Epidermal melanocyte (primary cell): ENCODE results near the gene PDE4D.
"Not testable (repeated sequence)": the region's sequence is repeated elsewhere in the genome, so short reads cannot be mapped to it uniquely, and the experiment has no call there.

Source experiments
- DNase-seq: peaks from one replicate; pipeline ENCODE4 v3.0.0; 2011; ENCODE audit warnings: low spot score; ENCODE audit not compliant: insufficient read length

PDE4D gene

DNA sequence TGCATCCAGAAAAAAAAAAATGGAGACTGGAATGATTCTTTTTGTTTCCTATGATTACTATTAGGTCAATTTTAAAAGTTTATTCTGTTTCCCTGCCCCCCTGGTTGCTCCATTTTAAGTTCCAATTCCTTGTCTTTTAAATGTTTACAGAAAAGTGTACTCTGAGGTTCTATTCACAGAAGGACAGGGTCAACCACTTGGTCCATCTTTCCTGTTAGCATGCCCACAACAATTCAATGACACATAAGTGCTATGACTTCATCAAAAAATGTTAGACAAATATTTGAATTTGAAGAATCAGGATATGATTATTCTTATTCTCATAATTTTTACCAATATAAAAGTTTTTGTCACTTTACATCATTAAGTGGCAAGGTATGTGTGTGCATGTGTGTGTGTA lies 123.7 kb downstream of the PDE4D start:
- no peak for DNase-seq

DNA sequence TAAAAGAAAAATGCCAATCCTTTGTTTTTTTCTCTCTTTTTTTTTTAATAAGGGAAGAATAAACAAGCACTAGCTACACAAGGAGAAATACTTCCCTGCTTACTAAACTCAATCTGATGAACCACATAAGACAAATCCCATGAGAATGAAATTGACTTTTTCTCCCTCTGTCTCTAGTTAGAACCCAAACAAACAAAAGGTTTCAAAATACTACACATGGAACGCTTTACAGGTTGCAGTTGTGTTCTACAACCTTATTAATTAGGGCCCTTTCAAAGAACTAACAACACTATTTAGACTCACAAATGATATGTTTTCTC lies 124.5 kb downstream of the PDE4D start:
- DNase-seq: no peak

DNA sequence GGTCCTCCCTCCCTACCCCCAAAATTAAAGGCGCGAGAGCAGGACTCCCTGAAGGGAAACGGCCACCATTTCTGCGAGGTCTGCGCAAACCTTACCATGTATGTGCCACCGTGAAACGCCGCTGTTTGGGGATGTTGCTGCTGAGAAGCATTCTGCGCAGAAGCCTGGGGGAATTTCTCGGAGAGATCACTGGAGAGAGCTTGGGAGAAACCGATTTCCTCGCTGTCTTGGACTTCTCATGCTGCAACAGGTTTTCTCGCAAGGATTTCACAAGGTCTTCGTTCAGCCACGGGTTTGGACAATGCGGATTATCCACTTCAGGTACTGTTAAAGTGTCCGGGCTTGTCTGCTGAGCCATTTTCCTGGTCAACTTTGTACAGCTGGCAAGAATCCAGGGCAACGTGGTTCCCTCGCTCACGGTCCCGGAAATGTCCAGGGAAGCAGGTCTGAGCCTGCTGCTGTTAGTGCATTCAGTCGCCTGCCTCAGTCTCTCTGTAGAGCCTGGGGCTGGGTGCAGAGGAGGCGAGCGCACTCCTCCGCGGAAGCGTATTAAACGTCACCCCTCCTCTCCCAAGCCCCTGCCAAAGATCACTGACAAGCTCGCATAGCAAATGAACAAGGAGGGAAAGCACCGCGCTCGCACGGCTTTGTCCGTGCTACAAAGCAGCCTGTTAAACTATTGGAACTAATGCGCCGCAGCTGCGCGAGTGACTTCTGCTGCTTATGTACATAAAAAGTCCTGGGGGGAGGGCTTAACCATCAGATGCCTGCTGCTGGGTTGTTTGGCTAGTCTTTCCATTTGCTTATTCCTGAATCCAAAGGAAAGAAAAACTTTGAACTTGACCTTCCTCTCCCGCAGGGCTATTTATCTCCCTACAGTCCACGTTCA lies 125.1 kb downstream of the PDE4D start:
- DNase-seq: no peak

DNA sequence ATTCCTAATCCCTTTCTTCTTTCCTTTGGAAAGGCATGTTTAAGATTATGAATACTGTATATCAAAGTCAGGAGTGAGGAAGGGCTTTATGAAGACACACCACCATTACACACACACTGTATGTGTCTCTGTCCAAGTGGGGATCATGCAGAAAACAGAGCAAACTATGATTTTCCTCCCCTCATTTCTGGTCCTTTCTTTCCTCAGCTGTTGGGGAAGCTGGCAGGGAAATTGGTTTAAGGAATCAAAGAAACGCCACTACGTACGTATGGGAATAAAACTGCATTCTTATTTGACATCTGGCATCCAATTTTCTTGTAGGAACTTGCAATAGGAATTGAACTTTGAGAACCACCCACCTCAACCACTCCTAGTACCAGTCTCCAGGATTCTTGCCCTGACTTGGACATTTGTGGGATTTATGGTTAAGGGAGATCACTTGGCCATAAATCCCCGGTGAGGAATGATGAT lies 125.8 kb downstream of the PDE4D start:
- DNase-seq: no peak

DNA sequence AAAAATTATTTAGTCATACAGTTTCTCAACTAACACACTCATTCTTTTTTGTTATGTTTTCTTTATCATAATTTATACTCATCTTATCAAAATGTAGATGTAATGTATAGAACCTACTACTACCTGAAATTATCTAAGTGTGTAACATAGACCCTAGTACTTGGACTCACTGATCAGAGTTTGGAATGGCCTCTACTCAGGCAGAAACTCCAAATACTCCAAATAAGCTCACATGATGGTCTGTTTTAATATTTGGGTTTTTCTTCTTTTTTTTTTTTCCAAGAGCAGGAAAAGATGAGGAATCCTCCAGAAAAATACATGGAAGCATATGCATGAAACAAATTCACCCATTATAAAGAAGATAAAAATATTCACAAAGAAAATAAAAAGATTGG lies 126.3 kb downstream of the PDE4D start:
- DNase-seq: no peak

DNA sequence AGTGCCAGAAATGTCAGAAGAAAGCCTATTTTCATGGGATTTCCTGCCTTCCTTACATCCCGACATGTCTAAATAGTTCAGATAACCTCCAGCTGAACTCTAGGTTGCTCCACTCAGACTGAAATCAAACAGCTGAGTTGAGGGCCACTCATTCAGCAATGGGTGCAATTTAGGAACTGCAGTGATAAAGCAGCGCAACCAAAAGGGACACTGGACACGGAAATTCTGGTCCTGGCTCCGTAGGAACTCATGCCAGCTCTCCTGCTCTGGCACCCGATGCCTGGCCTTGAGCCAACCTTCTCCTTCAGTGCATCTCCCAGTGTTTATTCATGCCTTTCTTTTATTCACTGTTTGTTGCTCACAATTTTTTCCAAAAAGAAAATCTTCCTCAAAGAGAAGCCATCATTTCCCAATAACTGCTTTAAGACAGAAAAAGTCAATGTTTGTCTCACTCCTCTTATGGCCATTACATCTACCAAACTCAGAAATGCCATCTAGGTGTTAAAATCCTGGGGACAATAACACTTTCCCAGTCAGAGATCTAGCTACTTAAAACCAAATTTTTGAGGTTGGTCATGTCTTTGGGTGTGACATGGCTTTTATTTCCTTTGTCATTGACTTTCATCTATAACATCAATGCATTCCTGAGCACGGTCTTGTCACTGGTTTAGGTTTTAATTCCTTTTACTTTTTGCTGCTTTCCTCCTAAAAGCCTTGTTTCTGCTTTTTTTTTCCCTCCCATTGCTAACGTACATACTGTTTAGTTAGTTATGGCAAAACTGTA lies 126.9 kb downstream of the PDE4D start:
- DNase-seq: no peak

DNA sequence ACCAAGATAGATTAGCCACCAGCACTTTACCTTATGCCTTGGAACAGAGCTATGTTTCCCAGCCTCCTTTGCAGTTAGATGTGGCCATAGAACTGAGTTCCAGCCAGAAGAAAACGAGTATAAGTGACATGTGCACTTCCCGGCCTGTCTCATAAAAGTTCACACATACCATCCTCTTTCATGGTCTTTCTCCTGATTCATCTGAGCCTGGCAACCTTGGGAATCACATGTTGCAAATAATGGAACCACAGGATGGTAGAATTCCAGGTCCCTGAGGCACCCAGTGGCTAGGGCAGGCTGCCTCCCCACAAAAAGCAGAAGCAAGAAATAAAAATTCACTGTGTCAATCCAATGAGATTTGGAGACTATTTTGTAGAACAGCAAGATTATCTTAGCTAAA lies 128.1 kb downstream of the PDE4D start:
- DNase-seq: no peak

DNA sequence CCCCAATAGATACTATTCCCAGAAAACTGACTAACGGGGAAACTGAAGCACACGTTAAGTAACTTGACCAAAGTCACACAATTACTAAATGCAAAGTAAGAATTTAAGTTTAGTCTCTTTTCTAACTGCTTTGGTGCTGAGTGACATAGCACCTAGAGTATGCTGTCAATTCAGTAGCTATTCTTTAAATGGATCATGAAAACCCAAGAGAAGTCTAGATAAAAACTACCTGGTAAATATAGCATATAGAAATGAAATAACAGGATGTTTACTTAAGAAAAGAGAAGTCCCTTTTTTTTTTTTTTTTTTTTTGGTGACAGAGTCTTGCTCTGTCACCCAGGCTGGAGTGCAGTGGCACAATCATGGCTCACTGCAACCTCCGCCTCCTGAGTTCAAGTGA lies 129.2 kb downstream of the PDE4D start:
- no peak for DNase-seq

DNA sequence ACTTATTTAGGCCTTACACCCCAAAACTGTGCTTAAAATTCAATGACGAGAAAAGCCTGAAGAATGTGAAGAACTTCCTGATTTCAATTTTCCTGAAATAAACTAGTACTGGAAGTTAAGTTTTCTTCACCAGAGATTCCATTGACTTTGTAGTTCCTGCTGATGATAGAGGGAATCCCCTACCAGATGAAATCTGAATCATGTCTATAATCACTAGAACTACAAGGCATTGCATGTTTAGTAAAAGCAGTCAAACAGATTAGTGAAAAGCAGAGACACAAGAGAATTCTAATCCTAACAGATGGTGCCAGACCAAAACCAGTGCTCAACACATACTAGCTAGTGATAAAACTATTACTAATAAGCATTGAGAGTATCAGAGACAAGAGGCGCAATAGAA lies 130.0 kb downstream of the PDE4D start:
- DNase-seq: no peak

DNA sequence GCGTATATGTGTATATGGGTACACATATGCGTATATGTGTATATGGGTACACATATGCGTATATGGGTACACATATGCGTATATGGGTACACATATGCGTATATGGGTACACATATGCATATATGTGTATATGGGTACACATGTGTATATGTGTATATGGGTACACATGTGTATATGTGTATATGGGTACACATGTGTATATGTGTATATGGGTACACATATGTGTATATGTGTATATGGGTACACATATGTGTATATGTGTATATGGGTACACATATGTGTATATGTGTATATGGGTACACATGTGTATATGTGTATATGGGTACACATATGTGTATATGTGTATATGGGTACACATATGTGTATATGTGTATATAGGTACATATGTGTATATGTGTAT lies 131.3 kb downstream of the PDE4D start:
- not testable (repeated sequence) for DNase-seq

DNA sequence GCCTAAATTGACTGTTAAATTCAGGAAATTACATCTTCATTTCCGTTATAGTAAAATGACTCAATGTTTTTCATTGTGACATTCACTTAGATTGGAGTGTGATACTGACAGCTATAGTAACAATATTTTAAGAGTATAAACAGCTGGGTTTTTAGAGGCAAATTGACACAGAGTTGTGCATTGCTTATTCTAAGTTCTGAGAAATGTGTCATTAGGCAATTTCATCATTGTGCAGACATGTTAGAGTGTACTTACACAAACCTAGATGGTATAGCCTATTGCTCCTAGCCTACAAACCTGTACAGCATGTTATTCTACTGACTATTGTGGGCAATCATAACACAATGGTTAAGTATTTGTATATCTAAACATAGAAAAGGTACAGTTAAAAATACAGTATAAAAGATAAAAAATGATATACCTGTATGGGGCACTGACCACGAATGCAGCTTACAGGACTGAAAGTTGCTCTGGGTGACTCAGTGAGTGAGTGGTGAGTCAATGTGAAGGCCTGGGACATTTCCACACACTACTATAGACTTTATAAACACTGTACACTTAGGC lies 132.7 kb downstream of the PDE4D start:
- DNase-seq: no peak

DNA sequence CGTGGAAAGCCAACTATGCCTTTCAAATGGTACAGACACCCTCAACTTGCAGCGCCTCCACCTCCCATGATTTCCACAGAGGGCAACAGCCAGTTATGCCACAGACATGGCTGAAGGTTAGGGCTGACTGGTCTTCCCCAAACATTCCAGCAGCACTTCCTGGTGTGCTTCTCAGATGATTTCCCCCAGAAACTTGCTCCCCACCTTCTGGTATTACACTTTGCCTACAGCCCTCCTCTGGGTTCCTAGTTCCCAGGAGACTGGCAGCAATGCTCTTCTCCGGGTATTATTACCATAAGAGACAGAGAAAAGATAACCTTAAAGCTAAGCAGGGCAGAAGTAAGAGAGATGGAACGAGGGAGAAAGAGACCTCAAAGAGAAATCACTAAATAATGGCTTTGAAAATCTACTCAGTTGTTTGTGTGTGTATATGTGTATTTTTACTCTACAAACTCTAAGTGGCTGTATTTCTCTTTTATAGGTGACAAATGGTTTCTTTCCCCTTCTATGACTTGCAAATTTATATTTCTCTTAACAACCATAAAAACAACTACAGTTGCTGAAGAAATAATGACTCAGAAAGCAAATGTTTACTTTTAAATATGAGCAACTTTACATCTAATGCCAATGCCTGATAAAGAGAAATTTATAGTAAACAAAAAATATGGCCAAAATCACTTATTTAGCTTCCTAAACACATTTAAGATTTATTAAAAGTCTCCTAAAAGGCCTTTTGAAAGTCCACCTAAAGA lies 133.8 kb downstream of the PDE4D start:
- no peak for DNase-seq

DNA sequence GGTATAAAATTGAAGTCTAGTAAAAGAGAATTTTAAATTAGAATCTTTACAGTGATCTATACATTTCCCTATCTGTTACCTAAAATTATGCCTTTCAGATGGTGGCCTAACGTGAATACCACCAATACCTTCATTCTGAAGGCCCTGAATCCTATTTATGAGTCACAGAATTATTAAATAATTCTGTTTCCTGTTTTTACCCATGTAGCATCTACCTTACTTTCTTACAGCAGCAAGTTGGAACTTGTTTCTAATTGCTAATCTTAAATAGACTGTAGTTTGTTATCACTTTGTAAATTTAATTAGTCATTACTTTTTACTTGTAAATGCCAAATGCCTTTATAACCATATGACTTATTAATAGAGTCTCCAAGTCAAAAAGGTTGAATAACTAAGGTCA lies 135.0 kb downstream of the PDE4D start:
- DNase-seq: no peak

DNA sequence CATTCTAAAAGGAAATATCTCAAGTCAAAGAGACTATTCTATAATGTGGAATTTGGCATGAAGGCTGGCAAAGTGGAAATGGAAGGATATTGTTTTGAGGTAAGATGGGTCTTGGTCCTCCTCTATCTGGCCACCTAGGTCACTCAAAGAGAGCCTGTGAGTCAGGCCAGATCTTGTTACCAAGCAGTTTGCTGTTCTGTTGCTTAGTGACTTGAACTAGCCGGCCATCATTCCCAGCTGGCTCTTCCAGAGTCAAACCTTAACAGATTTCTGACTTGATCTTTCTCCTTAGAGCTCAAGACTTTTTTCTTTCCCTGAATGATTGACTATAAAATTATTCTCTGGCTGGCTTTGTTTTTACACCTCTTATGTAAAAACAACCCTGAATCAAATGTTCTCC lies 136.1 kb downstream of the PDE4D start:
- no peak for DNase-seq

DNA sequence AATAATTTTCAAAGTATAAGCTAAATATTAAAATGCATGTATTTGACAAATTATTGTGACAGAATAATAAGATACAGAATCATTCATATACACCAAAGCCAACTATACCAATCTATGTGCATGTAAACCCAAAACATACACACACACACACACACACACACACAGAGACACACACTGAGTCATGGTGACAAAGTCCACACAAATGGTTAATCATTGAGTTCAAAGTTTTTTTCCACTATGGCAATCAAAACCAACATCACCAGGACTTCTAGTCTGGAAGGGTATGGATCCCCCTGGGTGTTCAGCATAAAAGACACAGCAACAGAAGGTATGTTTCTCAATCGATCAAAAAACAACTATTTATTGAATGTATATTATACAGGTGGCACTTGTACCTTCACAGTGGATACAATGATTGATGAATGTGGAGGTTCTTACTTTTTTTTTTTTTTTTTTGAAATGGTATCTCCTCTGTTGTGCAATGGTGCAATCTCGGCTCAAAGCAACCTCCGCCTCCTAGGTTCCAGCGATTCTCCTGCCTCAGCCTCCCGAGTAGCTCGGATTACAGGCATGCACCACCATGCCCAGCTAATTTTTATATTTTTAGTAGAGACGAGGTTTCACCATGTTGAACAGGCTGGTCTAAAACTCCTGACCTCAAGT lies 137.0 kb downstream of the PDE4D start:
- DNase-seq: no peak

DNA sequence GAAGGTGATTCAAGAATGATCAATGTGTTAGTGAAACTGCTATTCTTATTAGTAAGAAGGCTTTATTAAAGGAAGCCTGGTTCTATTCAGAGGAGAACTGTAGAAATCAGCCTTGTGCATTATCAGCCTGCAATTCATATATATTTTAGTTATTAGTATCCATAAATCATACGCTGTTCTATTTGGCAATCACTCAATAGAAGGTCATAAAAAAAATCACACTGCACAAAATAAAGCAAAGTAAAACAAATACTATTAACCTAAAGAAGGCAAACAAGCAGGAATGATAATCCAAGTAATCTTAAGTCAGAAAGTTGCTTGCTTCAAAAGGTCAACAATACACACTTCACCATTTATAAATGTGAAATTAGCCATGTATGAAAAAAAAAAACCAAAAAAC lies 138.1 kb downstream of the PDE4D start:
- DNase-seq: no peak

DNA sequence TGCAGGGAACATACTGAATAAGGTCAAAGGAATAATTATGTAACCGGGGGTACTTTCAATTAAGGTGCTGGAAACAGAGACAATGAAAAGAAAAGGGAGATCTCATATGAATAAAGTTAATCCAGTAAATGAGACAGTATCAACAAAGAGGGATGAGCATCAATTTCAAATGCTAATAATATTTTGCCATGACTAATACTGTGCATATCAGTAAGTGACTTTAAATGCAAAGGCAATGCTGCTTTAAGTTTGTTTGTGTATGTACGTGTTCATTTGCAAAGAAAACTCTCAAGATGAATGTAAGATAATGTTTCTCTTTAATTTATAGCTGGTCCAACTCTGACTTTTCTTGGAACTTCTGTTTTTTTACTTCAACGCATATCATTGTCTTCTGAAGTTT lies 139.9 kb downstream of the PDE4D start:
- no peak for DNase-seq

DNA sequence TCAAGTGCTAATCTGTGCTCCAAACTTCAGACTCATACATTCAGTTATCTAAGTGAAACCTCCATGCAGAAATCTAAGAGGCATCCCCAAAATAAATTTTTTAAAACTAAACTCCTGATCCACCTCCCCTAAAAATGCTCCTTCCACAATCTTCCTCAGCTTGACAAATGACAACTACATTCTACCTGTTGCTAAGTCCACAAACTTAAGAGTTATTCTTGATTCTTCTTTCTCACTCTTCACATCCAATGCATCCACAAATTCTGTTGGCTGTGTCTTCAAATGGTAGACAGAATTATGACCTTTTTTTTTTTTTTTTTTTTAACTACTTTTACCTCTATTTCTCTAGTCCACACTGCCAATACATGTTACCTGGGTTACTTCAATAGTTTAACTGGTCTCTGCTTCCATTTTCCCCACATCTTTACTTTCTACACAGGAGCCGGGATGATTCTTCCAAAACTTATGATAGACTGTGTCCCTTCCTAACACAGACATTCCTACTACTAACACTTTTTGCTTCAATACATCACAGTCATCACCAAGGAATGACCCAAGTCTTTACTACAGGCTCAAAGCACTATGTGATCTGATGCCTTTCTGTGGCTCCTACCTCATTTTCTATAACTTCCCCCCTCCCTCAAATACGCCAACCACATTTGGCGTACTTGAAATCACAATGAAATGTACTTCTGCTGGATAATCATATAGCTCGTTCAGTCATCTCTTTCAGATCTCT lies 143.6 kb downstream of the PDE4D start:
- no peak for DNase-seq

DNA sequence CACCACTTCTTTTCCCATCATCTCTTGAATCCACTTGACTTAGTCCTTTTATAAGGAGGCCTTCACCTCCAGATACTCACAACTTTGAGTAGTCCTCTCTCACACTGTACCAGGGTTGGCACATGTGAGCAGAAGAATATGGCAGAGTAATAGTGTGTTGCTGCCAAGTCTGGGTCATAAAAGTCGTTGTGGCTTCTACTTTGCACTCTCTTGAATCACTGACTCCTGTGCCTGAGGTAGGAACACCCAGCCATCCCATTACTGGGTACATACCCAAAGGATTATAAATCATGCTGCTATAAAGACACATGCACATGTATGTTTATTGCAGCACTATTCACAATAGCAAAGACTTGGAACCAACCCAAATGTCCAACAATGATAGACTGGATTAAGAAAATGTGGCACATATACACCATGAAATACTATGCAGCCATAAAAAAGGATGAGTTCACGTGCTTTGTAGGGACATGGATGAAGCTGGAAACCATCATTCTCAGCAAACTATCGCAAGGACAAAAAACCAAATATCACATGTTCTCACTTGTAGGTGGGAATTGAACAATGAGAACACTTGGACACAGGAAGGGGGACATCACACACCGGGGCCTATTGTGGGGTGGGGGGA lies 145.4 kb downstream of the PDE4D start:
- DNase-seq: not testable (repeated sequence)

DNA sequence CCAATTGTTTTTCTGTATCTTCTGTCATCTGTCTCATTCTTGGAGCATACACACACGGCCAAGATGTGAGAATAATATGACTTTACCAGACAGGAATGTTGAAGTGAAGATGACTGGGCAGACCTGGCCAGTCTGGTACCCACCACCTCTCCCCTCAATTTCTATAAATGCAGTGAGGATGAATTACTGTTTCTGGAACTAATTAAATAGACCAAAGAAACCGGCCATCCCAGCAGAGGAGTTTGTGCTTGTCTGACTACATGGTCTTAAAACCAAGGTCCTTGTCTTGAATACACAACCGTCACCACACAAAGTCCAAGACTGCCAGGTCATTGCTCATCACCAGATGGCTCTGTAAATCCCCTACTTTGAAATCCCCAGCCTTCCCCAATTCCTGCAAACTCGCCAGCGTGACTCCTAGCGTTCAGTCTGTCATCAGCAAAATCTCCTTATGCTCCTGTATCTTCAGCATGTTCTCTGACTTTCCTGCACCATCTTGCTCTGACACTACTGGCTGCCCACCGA lies 147.2 kb downstream of the PDE4D start:
- no peak for DNase-seq
